Gastrocnemius medialis (tissue), 4 donors: ENCODE measurements around the gene CACNA1C.

Experiments
- CTCF ChIP-seq, 5 experiments: fragments of 450-650 bp in 3 of 5; fragments of 200-600 bp in 2 of 5; sonication (generic) in 2 of 5; IDR thresholded peaks in 4 of 5; conservative IDR thresholded peaks in 1 of 5; 1 replicate in 4 of 5; 2 replicates in 1 of 5; pipeline ENCODE4 v1.5.1; 2016 to 2019; ENCODE audit warnings: antibody characterized with exemption in 5 of 5, mild to moderate bottlenecking in 3 of 5, moderate library complexity in 3 of 5
- POLR2A ChIP-seq, 2 donors: fragments of 450-650 bp; IDR thresholded peaks; one replicate each; pipeline ENCODE4 v1.6.1; 2017; ENCODE audit warnings: antibody characterized with exemption in 2 of 2, mild to moderate bottlenecking in 2 of 2, moderate library complexity in 2 of 2

- TF ChIP-seq CTCF (IDR thresholded peaks at IDR 0.05 in 4 of 5, conservative IDR thresholded peaks at IDR 0.05 in 1 of 5) (no peak), POLR2A (IDR thresholded peaks at IDR 0.05) (no peak)
These were observed 243.2 kb downstream of the CACNA1C start for GRCh38 chr12:2295941-2296461.
